ENCODE data around the gene FAU.

- TF ChIP-seq CTCF (IDR thresholded peaks at IDR 0.05 in 4 of 5, conservative IDR thresholded peaks at IDR 0.05 in 1 of 5): no peak
- no peak for TF ChIP-seq POLR2A (IDR thresholded peaks at IDR 0.05)
Measured at GRCh38 chr11:65136515-65137096, 14.7 kb upstream of the FAU start.
